ENCODE measurements around the gene TEFM.

The TEFM gene

DNA sequence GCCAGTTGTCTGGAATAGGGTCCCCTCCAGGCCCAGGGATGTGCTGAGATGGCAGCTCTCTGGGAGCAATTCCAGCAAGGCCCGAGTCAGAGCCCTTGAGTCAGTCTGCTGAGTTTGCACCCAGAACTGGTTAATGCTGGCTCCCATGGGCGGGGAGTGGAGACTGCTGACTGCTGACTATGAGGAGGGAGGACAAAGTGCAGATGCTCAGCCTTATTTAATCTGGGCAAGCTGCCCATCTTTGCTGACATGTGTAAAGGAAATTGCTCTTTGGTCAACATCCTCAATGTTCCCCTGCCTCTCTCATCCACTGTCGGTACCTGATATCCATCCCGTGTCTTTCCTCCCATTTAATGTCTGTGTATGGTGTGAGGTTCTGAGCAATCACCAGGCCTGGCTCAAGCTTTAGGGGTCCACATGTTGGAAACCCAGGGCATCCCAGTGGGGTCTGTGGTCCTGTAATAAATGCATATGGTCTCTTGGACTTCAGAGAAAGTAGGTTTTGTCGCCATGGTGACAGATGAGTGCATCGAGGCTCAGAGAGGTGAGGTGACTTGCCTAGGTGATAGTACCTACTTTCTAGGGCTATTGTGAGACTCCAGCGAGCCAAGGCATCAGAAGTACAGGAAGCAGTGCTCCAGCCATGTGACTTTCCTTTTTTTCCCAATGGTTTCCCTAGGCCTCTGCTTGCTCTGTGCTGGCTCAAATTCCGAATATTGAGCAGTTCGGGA lies 44.8 kb upstream of the TEFM start:
- no peak overlapping the region for H2AFZ ChIP-seq (ENCODE audit: low read length)
- H3K27me3 ChIP-seq (ENCODE audit: control insufficient read depth in 3 of 3, insufficient read depth in 3 of 3, low read depth in 1 of 3, low read length in 3 of 3): peaks cover 0 to 2% (median 0%) of the 10 kb centered on the region in 3 experiments
- H3K9ac ChIP-seq (ENCODE audit: low read depth, low read length, poor library complexity): no peak overlapping the region
- WGBS, 2 donors (ENCODE audit: extremely low coverage in 2 of 2, insufficient read length in 2 of 2, insufficient replicate concordance in 1 of 2): no CpG with 5 or more reads among the region's 9 CpGs
- no peak overlapping the region for H3K23ac ChIP-seq (ENCODE audit: low read depth, low read length, poor library complexity)
- no peak overlapping the region for H2BK15ac ChIP-seq (ENCODE audit: low read length)
- no peaks in the 10 kb centered on the region for H3K79me1 ChIP-seq (ENCODE audit: low read depth, low read length)
- no peak overlapping the region for H2BK12ac ChIP-seq (ENCODE audit: low read length)
- no peak overlapping the region for H2BK120ac ChIP-seq (ENCODE audit: low read depth, low read length)
- no peak overlapping the region for H4K91ac ChIP-seq (ENCODE audit: low read depth, low read length, poor library complexity)
- H3K9me3 ChIP-seq (replicated peaks in 1 of 2; ENCODE audit: control insufficient read depth in 2 of 2, insufficient read depth in 1 of 2, low read depth in 1 of 2, low read length in 2 of 2): no peaks in the 10 kb centered on the region
- H3K36me3 ChIP-seq (replicated peaks in 1 of 2; ENCODE audit: control insufficient read depth in 2 of 2, insufficient read depth in 2 of 2, low read length in 2 of 2): no peaks in the 10 kb centered on the region
- H3K4ac ChIP-seq (ENCODE audit: low read length): no peak overlapping the region
- H3K4me1 ChIP-seq (ENCODE audit: control insufficient read depth in 2 of 2, insufficient read depth in 1 of 2, low read depth in 1 of 2, low read length in 2 of 2): no peaks in the 10 kb centered on the region
- H2AK5ac ChIP-seq (ENCODE audit: low read depth, low read length): no peak overlapping the region
- no peak overlapping the region for H3K4me2 ChIP-seq (ENCODE audit: insufficient read depth, low read length, poor library complexity, severe bottlenecking)
- no peak overlapping the region for H3K27ac ChIP-seq (replicated peaks; ENCODE audit: low read length)
- no peak overlapping the region for H3K18ac ChIP-seq (ENCODE audit: low read length)
- no peak overlapping the region for H3K4me3 ChIP-seq (ENCODE audit: low read length in 2 of 2)
- no peak overlapping the region for H2BK5ac ChIP-seq (ENCODE audit: low read length)
- H4K8ac ChIP-seq (ENCODE audit: low read depth, low read length): no peak overlapping the region
- DNase-seq (ENCODE audit: low spot score): no peak
- no peak overlapping the region for H3K14ac ChIP-seq (ENCODE audit: low read length)

DNA sequence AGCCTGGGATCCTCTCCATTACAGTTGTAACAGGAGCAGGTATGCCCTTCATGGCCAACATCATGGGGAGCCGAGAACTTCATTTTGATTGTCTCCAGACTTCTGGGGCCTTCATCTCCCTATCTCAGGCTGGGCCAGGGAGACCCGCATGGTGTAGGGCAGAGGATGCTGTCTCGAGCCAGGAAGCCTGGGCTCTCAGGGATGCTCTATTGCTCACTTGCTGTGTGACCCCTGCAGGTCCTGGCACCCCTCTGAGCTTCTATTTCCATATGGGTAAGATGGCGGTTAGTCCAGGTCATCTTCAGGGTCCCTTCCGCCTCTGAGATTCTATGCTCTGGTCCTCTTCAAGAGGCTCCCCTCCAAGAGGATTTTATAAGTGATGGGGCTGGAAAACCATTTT lies 44.2 kb upstream of the TEFM start:
- Histone ChIP-seq H4K91ac (ENCODE audit: low read depth, low read length, poor library complexity) (no peak overlapping the region), H2BK5ac (ENCODE audit: low read length) (no peak overlapping the region), H2BK120ac (ENCODE audit: low read depth, low read length) (no peak overlapping the region), H3K9ac (ENCODE audit: low read depth, low read length, poor library complexity) (no peak overlapping the region), H3K27me3 (ENCODE audit: control insufficient read depth in 3 of 3, insufficient read depth in 3 of 3, low read depth in 1 of 3, low read length in 3 of 3) (peaks cover 0 to 2% (median 0%) of the 10 kb centered on the region in 3 experiments), H3K4me3 (ENCODE audit: low read length in 2 of 2) (no peak overlapping the region), H2AK5ac (ENCODE audit: low read depth, low read length) (no peak overlapping the region), H3K79me1 (ENCODE audit: low read depth, low read length) (no peaks in the 10 kb centered on the region), H2BK12ac (ENCODE audit: low read length) (no peak overlapping the region), H3K4me2 (ENCODE audit: insufficient read depth, low read length, poor library complexity, severe bottlenecking) (no peak overlapping the region), H3K4ac (ENCODE audit: low read length) (no peak overlapping the region), H2AFZ (ENCODE audit: low read length) (no peak overlapping the region), H3K4me1 (ENCODE audit: control insufficient read depth in 2 of 2, insufficient read depth in 1 of 2, low read depth in 1 of 2, low read length in 2 of 2) (no peaks in the 10 kb centered on the region), H3K14ac (ENCODE audit: low read length) (no peak overlapping the region), H3K9me3 (replicated peaks in 1 of 2; ENCODE audit: control insufficient read depth in 2 of 2, insufficient read depth in 1 of 2, low read depth in 1 of 2, low read length in 2 of 2) (no peaks in the 10 kb centered on the region), H3K18ac (ENCODE audit: low read length) (no peak overlapping the region), H3K27ac (replicated peaks; ENCODE audit: low read length) (no peak overlapping the region), H2BK15ac (ENCODE audit: low read length) (no peak overlapping the region), H4K8ac (ENCODE audit: low read depth, low read length) (no peak overlapping the region), H3K36me3 (replicated peaks in 1 of 2; ENCODE audit: control insufficient read depth in 2 of 2, insufficient read depth in 2 of 2, low read length in 2 of 2) (no peaks in the 10 kb centered on the region), H3K23ac (ENCODE audit: low read depth, low read length, poor library complexity) (no peak overlapping the region)
- no peak for DNase-seq (ENCODE audit: low spot score)
- WGBS, 2 donors (ENCODE audit: extremely low coverage in 2 of 2, insufficient read length in 2 of 2, insufficient replicate concordance in 1 of 2): no CpG with 5 or more reads among the region's 5 CpGs

DNA sequence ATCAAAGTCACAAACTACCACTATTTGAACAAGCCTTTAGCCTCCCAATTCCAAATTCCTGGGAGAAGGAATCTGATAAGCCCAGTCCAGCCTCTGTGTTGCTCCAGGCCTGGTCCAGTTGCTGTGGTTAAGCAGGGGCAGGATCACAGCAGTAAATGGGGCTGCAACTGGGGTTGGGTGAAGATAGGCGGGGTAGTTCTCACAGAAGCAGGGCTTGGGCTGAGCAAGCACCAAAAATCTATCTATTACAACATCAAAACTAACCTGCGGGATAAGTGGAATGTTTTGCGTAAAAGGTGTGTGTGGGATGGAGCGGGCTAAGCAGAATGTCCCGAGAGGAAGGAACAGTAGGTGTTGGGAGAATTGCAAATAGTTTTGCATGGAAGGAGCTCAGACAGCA lies 41.8 kb upstream of the TEFM start:
- Histone ChIP-seq H3K9ac (ENCODE audit: low read depth, low read length, poor library complexity) (no peak overlapping the region), H2BK12ac (ENCODE audit: low read length) (no peak overlapping the region), H3K27ac (replicated peaks; ENCODE audit: low read length) (no peak overlapping the region), H3K4me3 (ENCODE audit: low read length in 2 of 2) (no peak overlapping the region), H3K27me3 (ENCODE audit: control insufficient read depth in 3 of 3, insufficient read depth in 3 of 3, low read depth in 1 of 3, low read length in 3 of 3) (peaks cover 0 to 3% (median 0%) of the 10 kb centered on the region in 3 experiments), H3K14ac (ENCODE audit: low read length) (no peak overlapping the region), H3K9me3 (replicated peaks in 1 of 2; ENCODE audit: control insufficient read depth in 2 of 2, insufficient read depth in 1 of 2, low read depth in 1 of 2, low read length in 2 of 2) (no peaks in the 10 kb centered on the region), H3K36me3 (replicated peaks in 1 of 2; ENCODE audit: control insufficient read depth in 2 of 2, insufficient read depth in 2 of 2, low read length in 2 of 2) (no peaks in the 10 kb centered on the region), H3K4me2 (ENCODE audit: insufficient read depth, low read length, poor library complexity, severe bottlenecking) (no peak overlapping the region), H2AK5ac (ENCODE audit: low read depth, low read length) (peak overlapping the region; percentile 10), H2BK15ac (ENCODE audit: low read length) (no peak overlapping the region), H4K8ac (ENCODE audit: low read depth, low read length) (no peak overlapping the region), H2BK5ac (ENCODE audit: low read length) (no peak overlapping the region), H2AFZ (ENCODE audit: low read length) (no peak overlapping the region), H4K91ac (ENCODE audit: low read depth, low read length, poor library complexity) (no peak overlapping the region), H3K4ac (ENCODE audit: low read length) (no peak overlapping the region), H2BK120ac (ENCODE audit: low read depth, low read length) (no peak overlapping the region), H3K79me1 (ENCODE audit: low read depth, low read length) (no peaks in the 10 kb centered on the region), H3K18ac (ENCODE audit: low read length) (no peak overlapping the region), H3K23ac (ENCODE audit: low read depth, low read length, poor library complexity) (no peak overlapping the region), H3K4me1 (ENCODE audit: control insufficient read depth in 2 of 2, insufficient read depth in 1 of 2, low read depth in 1 of 2, low read length in 2 of 2) (no peaks in the 10 kb centered on the region)
- DNase-seq (ENCODE audit: low spot score): no peak
- WGBS, 2 donors (ENCODE audit: extremely low coverage in 2 of 2, insufficient read length in 2 of 2, insufficient replicate concordance in 1 of 2): 100% methylated on average over 3 of the region's 5 CpGs; no CpG with 5 or more reads in 1 of the 2 donors

DNA sequence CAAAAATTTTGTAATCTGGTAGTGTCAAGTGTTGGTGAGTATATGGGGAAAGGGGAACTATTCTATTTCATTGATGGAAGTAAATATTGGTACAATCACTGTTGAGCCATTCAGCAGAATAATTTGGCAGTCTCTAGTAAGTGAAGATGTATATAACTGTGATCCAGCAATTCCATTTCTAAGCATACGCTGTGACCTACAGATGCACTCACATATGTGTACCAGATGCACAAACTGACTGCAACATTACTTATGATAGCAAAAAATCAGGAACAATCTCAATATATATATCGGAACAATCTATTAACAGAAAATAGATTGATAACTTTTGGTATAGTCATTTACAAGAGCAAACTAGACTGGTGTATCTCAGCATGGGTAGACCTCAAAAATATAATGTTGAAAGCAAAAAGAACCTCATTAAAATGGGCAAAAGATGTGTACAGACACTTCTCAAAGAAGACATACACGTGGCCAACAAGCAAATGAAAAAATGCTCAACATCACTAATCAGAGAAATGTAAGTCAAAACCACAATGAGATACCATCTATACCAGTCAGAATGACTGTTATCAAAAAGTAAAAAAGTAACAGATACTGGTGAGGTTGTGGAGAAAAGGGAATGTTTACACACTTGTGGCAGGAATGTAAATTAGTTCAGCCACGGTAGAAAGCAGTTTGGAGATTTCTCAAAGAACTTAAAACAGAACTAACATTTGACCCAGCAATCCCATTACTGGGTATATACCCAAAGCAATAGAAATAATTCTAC lies 36.5 kb upstream of the TEFM start:
- Histone ChIP-seq H2BK15ac (ENCODE audit: low read length) (no peak overlapping the region), H3K79me1 (ENCODE audit: low read depth, low read length) (no peaks in the 10 kb centered on the region), H3K9ac (ENCODE audit: low read depth, low read length, poor library complexity) (no peak overlapping the region), H2BK5ac (ENCODE audit: low read length) (no peak overlapping the region), H3K36me3 (replicated peaks in 1 of 2; ENCODE audit: control insufficient read depth in 2 of 2, insufficient read depth in 2 of 2, low read length in 2 of 2) (no peaks in the 10 kb centered on the region), H3K9me3 (replicated peaks in 1 of 2; ENCODE audit: control insufficient read depth in 2 of 2, insufficient read depth in 1 of 2, low read depth in 1 of 2, low read length in 2 of 2) (no peaks in the 10 kb centered on the region), H3K27ac (replicated peaks; ENCODE audit: low read length) (no peak overlapping the region), H3K4ac (ENCODE audit: low read length) (no peak overlapping the region), H3K4me2 (ENCODE audit: insufficient read depth, low read length, poor library complexity, severe bottlenecking) (no peak overlapping the region), H4K8ac (ENCODE audit: low read depth, low read length) (no peak overlapping the region), H3K23ac (ENCODE audit: low read depth, low read length, poor library complexity) (no peak overlapping the region), H3K4me1 (ENCODE audit: control insufficient read depth in 2 of 2, insufficient read depth in 1 of 2, low read depth in 1 of 2, low read length in 2 of 2) (peaks cover 0 to 2% of the 10 kb centered on the region in 2 donors), H4K91ac (ENCODE audit: low read depth, low read length, poor library complexity) (no peak overlapping the region), H3K27me3 (ENCODE audit: control insufficient read depth in 3 of 3, insufficient read depth in 3 of 3, low read depth in 1 of 3, low read length in 3 of 3) (peaks cover 0 to 3% (median 2%) of the 10 kb centered on the region in 3 experiments), H2BK120ac (ENCODE audit: low read depth, low read length) (no peak overlapping the region), H2BK12ac (ENCODE audit: low read length) (no peak overlapping the region), H3K18ac (ENCODE audit: low read length) (no peak overlapping the region), H2AFZ (ENCODE audit: low read length) (no peak overlapping the region), H3K14ac (ENCODE audit: low read length) (no peak overlapping the region), H2AK5ac (ENCODE audit: low read depth, low read length) (no peak overlapping the region), H3K4me3 (ENCODE audit: low read length in 2 of 2) (no peak overlapping the region)
- no peak for DNase-seq (ENCODE audit: low spot score)
- WGBS, 2 donors (ENCODE audit: extremely low coverage in 2 of 2, insufficient read length in 2 of 2, insufficient replicate concordance in 1 of 2): no CpG with 5 or more reads among the region's 4 CpGs

Measured in neuronal stem cell (in vitro differentiated cells).